Camera-type eye (tissue), 1 donor: ENCODE data around the gene SMIM22. TPM values are rescaled to one million over a fixed set of nuclear protein-coding genes. Genes with fewer than 3 reads are reported as not detected.

ENCODE experiments used
- total RNA-seq: library from RNA; depleted of rRNA; stranded (reverse); fragments of >200 nt; gene quantifications from one replicate; pipeline ENCODE4 v1.2.3, GENCODE V29; 2014

The SMIM22 gene, protein sequence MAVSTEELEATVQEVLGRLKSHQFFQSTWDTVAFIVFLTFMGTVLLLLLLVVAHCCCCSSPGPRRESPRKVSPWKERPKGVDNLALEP
- total RNA-seq: not detected

GRCh38 chr16:4795181-4795827, at the start of gene SMIM22:
SMIM22 (plus strand) TSS chr16:4795369; CDS start chr16:4795735, 366 bp downstream.

GRCh38 chr16:4766875-4767628, 28.1 kb upstream of the SMIM22 start, which contains the start of gene ZNF500:
ZNF500 (minus strand) TSS chr16:4767162; CDS start chr16:4765978, 1,184 bp downstream.

DNA sequence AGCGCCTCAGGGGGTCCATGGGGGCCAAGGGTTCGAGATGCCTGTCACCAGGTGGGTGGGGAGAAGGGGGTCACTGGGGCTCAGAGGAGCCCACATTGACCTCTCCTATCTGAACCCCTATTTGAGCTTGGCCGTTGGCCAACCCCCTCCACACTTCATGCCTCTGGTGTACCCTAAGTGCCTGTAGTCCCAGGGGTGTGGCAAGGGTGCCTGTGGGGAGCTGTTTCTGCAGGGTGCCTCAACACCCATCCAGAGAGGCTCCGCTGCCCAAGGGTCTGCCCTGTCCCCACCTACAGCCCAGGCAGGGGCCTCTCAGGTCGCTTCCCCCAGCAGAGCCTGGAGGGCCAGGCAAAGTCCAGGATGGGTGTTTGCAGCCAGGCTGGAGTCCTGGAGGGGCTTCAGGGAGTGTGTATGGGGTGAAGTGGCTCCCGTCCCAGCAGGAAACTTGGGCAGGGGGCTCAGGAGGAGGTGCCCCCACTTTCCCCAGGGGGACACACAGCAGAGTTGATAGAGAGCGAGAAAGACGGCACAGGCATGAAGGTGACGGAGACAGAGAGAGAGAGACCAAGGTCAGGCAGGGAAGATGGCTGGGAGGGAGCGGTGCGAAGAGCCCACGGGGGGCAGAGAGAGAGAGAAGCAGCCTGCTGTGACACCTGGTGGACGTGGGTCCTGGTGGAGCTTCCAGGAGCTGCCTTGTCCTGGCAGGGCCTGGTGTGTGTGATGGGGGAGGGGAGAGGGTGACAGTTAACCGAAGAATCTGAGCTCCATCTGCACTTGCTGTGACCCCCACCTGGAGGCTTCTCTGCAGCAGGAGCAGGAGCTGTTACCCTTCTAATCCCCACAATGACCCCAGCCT, 7.3 kb upstream of the SMIM22 start, which contains the start of gene SEPTIN12:
TSS of gene SEPTIN12 (minus strand) at position 719 of the 856 bp plus-strand sequence. CDS start at position 19, 700 bp downstream.

DNA sequence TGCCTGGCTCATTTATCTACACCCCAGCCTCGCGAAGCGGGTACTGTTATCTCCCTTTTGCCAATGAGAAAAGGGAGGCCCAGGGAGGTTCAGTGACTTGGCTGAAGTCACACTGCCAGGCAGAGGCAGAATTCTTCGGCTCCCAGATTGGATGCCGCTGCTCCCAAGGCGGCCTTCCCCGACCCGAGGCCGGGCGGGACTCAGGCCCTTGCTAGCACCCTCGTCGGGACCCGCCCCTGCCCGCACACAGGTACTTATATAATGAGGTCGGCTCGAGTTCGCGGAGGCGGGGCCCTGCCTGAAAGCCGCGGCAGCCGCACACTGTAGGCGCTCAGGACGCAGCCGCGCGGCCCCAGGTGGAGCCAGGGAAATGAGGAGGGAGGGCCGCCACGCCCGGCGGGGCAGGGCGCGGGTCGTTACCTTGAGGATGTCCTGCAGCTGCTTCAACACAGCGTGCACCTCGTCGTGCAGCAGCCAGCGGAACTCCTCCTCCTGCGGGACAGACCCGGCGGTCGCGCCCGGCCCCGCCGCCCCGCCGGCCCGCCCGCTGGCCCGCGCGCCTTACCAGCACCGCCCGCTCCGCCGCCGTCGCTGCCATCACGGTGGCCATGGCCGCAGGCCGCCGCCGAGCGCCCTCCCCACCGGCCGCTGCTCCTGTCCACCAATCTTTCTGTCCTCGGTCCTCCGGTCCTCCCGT, 6.9 kb downstream of the SMIM22 start, which contains the start of gene ROGDI:
TSS of gene ROGDI (minus strand) at position 672 of the 697 bp plus-strand sequence. CDS start at position 610, 62 bp downstream.

Other genes starting within 250 kb of the SMIM22 start
- gene C16orf96, start 239.0 kb upstream of the SMIM22 start, total RNA-seq: 0.38 TPM
- gene UBALD1, start 180.5 kb upstream of the SMIM22 start, total RNA-seq: 6.1 TPM
- 62.8 TPM for gene MGRN1, start 170.5 kb upstream of the SMIM22 start, total RNA-seq
- gene NUDT16L1, start 101.8 kb upstream of the SMIM22 start, total RNA-seq: 39.9 TPM
- gene ANKS3, start 61.1 kb upstream of the SMIM22 start, total RNA-seq: 40.5 TPM
- 0.71 TPM for gene DNAAF8, start 60.8 kb upstream of the SMIM22 start, total RNA-seq
- gene ZNF500, start 28.2 kb upstream of the SMIM22 start, total RNA-seq: 26.8 TPM
- not detected for gene SEPTIN12, start 7.0 kb upstream of the SMIM22 start, total RNA-seq
- gene ROGDI, start 7.3 kb downstream of the SMIM22 start, total RNA-seq: 52.9 TPM
- 90.4 TPM for gene GLYR1, start 51.9 kb downstream of the SMIM22 start, total RNA-seq
- 35.6 TPM for gene UBN1, start 52.1 kb downstream of the SMIM22 start, total RNA-seq
- gene PPL, start 141.8 kb downstream of the SMIM22 start, total RNA-seq: 37.7 TPM
- 2.8 TPM for gene SEC14L5, start 163.0 kb downstream of the SMIM22 start, total RNA-seq
- gene NAGPA, start 238.6 kb downstream of the SMIM22 start, total RNA-seq: 17.6 TPM